ENCODE results near the gene ARHGAP10. TPM values are rescaled to one million over a fixed set of nuclear protein-coding genes. Genes with fewer than 3 reads are reported as not detected.
A peak's percentile ranks its signal among the peaks of the same experiment; 100 is the strongest.
"Not testable (repeated sequence)": the region's sequence is repeated elsewhere in the genome, so short reads cannot be mapped to it uniquely, and the experiment has no call there.

The ARHGAP10 gene
- polyA plus RNA-seq, 3 donors: 19.7 to 20.7 (median 20.6) TPM

DNA sequence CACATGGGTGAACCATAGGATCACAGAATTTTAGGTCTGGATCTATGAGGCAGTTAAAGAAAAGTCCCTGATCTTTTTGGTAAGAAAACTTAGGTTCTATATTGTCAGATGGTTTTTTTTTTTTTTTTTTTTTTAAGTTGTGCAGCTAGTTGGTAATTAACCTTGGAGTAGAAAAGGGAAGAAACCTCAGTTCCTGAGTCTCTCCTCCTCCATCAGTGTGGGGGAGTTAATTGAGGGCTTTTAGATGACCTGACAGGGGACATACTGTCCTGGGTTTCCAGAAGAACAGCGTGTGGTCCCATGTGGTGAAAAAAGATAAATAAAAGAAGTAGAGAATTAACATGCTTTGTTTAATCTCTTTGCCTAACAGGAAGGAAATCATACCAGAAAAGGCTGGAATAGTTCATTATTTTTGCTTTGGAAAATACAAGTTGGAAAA, 123.7 kb downstream of the ARHGAP10 start:
- DNase-seq (ENCODE audit: extremely low read depth in 1 of 11, low read depth in 9 of 11, low spot score in 4 of 11): peak in 2 of 11 donors; percentile 16 to 25

- DNase-seq (ENCODE audit: extremely low read depth in 1 of 11, low read depth in 9 of 11, low spot score in 4 of 11): no peak
Observed at GRCh38 chr4:147860960-147861359, 129.1 kb downstream of the ARHGAP10 start.

DNA sequence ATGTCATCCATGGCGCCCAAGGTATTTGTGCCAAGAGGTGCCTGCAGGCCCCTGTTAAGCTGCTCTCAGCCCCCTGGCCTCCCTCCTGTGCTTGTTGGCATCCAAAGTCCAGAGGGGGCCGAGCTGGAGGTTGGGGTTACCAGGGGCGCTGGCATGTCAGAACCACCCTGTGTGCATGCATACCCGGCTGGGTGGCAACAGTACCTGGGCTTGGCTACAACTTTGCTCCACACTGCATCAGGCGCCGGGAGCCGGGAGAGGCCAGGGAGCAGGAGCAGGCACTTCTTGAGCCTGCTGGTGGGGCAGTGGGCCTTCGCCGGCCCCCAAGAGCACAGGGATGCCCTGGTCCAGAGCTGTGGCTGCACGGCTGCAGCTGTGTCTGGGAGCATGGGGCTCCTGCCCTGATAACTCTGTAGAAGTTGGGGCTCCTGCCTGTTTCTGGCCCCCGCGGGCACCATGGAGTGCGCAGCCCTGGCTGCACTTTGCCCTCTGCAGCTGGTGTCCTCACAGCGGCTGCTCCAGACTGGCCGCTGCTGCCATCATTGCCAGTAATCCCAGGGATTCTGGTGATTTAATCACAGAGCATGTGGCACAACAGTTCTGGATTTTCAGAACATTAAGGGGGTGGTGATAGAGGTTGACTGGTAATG, 130.3 kb downstream of the ARHGAP10 start:
- no peak for DNase-seq (ENCODE audit: extremely low read depth in 1 of 11, low read depth in 9 of 11, low spot score in 4 of 11)

DNA sequence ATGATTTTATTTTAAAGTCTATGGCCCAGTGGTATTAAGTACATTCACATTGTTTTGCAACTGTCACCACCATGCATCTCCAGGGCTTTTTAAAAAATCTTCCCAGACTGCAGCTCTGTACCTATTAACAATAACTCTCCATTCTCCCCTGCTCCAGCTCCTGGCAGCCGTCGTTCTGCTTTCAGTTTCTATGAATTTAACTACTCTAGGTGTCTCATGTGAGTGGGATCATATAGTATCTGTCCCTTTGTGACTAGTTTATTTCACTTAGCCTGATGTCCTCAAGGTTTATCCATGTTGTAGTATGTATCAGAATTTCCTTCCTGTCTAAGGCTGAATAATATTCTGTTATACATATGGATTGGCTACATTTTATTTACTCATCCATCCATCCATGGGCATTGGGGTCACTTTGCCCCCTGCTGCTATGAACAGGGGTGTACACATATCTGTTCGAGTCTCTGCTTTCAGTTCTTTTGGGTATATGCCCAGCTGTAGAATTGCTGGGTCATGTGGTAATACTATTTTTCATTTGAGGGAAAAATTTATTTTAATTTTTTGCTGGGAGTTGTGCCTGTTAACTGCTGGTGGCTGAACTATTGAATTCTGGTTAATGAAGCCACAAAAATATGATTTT, 131.3 kb downstream of the ARHGAP10 start:
- no peak for DNase-seq (ENCODE audit: extremely low read depth in 1 of 11, low read depth in 9 of 11, low spot score in 4 of 11)

DNA sequence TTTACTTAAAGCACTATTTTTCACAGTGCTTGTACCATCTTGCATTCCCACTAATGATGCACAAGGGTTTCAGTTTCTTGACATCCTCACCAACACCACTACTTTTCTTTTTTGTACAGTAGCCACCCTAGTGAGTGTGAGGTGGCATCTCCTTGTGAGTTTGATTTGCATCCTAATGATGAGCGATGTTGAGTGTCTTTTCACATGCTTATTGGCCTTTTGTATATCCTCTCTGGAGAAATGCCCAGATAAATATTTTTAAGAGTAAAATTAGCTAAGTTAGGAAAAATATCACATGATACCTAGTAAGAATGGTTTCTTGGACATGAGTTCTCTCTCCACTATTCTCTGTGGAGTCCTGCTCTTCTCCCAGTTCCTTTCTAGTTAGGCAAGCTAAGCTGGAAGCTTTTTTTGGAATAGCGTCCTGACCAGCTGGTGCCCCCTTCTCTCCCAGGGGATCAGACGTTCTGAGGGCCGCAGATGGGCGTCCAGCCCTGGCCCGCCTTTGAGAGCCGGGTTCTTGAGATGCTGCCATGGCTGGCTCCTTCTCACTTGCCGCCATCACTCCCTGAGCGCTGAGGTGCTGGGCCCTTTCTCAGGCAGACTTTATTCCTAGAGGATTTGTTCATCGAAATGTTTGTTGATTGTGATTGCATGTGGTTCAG, 132.1 kb downstream of the ARHGAP10 start:
- DNase-seq (ENCODE audit: extremely low read depth in 1 of 11, low read depth in 9 of 11, low spot score in 4 of 11): no peak

- DNase-seq (ENCODE audit: extremely low read depth in 1 of 11, low read depth in 9 of 11, low spot score in 4 of 11): no peak
Observed at GRCh38 chr4:147864607-147865006, 132.7 kb downstream of the ARHGAP10 start.

- DNase-seq (ENCODE audit: extremely low read depth in 1 of 11, low read depth in 9 of 11, low spot score in 4 of 11): no peak
Observed at GRCh38 chr4:147865926-147866325, 134.0 kb downstream of the ARHGAP10 start.

- peak; percentile 77 to 94 (median 88) for DNase-seq (ENCODE audit: extremely low read depth in 1 of 11, low read depth in 9 of 11, low spot score in 4 of 11)
Observed at GRCh38 chr4:147866532-147867271, 134.8 kb downstream of the ARHGAP10 start.

GRCh38 chr4:147874109-147874508, 142.2 kb downstream of the ARHGAP10 start:
- DNase-seq (ENCODE audit: extremely low read depth in 1 of 11, low read depth in 9 of 11, low spot score in 4 of 11): no peak

GRCh38 chr4:147877308-147877771, 145.5 kb downstream of the ARHGAP10 start:
- no peak for DNase-seq (ENCODE audit: extremely low read depth in 1 of 11, low read depth in 9 of 11, low spot score in 4 of 11)

GRCh38 chr4:147879676-147880075, 147.8 kb downstream of the ARHGAP10 start:
- DNase-seq (ENCODE audit: extremely low read depth in 1 of 11, low read depth in 9 of 11, low spot score in 4 of 11): no peak

DNA sequence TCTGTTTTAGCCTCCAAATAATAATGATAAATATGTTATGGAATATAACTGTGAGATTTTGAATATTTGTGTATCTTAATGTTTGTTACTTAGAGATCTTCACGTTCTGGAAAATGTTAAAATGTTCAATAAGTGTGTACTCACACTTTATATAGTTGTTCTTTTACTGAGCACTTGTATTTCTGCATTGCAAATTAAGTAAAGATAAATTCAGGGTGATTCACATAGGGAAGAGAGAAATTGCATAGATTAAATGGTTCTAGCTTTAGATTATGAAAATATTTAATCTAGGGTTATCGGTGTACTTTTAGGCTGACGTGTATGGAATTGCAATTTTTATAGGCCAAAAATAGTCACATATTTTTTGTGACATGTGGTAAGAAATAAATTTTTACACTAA, 148.6 kb downstream of the ARHGAP10 start:
- no peak for DNase-seq (ENCODE audit: extremely low read depth in 1 of 11, low read depth in 9 of 11, low spot score in 4 of 11)

DNA sequence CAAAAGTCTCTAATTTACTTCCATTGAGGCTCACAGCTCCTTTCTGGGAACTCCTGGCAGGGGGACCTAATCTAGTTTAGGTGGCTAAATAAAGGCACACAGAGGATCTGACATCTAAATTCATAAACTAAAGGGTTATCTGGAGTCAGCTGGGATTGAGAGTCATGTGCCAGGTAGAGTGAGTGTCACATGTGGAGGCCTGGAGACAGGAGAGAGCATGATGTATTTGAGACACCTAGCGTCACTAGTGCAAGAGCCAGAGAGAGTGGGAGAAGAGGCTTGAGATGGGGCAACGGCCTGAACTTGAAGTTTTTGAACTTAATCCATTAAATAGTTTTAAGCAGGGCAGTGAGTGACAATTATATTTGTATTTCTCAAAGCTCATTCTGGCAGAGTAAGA, 152.6 kb downstream of the ARHGAP10 start:
- DNase-seq (ENCODE audit: extremely low read depth in 1 of 11, low read depth in 9 of 11, low spot score in 4 of 11): no peak

DNA sequence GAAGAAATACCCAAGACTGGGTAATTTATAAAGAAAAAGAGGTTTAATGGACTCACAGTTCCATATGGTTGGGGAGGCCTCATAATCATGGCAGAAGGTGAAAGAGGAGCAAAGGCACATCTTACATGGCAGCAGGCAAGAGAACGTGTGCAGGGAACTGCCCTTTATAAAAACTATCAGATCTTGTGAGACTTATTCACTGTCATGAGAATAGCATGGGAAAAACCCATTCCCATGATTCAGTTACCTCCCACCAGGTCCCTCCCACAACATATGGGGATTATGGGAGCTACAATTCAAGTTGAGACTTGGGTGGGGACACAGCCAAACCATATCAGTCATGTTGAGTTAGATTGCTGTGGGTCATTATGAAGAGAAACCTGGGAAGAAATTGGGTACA, 153.3 kb downstream of the ARHGAP10 start:
- DNase-seq (ENCODE audit: extremely low read depth in 1 of 11, low read depth in 9 of 11, low spot score in 4 of 11): not testable (repeated sequence)

DNA sequence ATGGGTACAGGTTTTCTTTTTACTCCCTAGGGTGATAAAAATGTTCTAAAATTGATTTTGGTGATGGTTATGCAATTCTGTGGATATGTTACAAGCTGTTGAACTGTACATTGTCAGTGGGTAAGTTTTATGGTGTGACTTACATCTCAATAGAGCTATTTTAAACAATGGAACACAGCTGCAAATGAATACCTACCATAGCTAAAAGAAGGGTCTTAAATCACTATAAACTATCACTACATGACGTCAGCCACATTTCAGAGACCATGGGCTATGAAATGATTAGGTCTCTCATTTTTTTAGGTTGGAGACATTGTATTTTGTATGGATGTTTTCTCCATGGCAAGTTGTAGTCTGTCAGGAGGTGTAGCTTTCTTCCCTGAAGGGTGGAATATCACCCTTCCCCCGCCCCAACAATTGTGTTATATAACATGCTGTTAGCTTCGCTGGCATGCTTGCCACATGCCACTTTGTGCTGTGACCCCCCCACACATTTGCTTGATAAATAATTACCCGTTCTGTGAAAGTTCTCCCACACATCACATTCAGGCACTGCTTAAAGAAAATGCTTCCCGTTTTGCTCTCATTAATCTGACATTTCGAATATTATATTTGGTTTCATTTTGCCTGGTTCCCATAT, 159.7 kb downstream of the ARHGAP10 start:
- no peak for DNase-seq (ENCODE audit: extremely low read depth in 1 of 11, low read depth in 9 of 11, low spot score in 4 of 11)

DNA sequence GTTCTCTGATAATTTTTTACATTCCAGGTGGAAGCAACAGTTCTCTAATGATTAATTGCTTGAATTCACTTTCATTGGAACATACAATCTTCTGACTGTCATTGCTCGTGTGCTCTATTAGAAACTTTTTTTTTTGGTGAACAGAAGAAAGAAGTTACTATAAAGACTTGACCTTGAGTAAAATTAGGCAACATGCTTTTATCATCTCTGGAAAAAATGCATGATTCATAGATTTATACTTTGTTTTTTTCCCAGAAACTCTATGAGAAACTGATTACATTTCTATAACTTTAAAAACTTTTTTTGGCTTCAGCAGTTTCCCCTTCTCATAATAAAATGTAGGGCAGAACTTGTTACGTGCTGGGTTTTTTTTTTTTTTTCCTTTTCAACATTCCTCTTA, 167.6 kb downstream of the ARHGAP10 start:
- no peak for DNase-seq (ENCODE audit: extremely low read depth in 1 of 11, low read depth in 9 of 11, low spot score in 4 of 11)

DNA sequence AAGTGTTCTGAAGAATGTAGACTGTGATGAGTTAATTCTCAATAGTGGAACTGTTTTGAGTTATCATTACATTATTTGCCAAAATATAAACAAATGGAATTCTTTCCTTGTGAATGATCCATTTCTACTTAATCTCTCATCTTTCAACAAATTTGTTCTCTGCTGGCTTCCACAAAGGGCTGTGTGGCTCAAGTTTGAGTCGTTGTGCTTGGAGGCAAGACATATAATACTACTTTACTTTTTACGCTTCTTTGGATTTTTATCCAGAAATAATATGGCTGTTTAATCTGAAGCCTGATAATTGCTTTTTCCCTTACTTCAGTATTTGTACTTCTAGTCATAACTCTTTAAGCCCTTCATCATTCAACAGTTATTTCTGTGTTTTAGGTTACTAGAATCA, 169.5 kb downstream of the ARHGAP10 start:
- DNase-seq (ENCODE audit: extremely low read depth in 1 of 11, low read depth in 9 of 11, low spot score in 4 of 11): no peak

DNA sequence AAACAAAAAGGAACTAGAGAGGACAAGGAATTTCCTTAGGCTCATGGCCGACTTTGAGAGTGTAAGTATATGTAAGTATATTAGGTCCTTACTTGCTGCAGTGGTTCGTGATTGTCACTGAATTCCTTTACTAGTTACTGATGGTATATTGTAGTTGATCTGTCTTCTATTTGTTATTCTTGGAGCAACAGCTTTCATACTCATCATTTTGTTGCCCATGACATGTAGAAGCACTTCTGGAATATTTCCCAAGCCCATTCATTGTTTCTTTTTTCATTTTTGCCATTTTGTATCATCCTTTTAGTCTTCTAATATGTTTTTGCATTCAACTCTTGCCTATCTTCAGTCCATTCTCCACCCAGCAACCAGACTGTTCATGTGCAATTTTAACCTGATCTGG, 170.0 kb downstream of the ARHGAP10 start:
- DNase-seq (ENCODE audit: extremely low read depth in 1 of 11, low read depth in 9 of 11, low spot score in 4 of 11): no peak

DNA sequence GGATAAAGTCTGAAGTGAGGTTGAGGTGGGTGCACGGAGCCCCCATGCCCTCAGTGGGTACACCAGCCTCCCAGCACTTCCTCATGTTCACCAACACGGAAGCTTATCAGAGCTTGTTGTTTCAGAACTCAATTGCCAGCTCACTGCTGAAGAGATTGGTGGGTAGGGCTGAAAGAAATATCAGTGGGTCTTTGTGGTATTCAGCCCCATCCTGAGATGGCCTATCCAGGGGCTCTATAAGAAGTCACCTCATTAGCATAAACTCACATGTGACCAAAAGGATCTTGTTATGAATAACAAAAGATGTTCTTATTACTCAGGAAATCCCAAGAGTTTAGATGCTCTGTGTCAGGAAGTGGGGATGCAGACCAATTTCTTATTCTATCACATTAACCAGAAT, 177.3 kb downstream of the ARHGAP10 start:
- no peak for DNase-seq (ENCODE audit: extremely low read depth in 1 of 11, low read depth in 9 of 11, low spot score in 4 of 11)
